SK-N-SH (cell line): ENCODE measurements around the gene PRMT9. TPM values are rescaled to one million over a fixed set of nuclear protein-coding genes. Genes with fewer than 3 reads are reported as not detected.

Experiments
- CTCF ChIA-PET: fragments of 300-600, 350-600 bp; formaldehyde crosslinking; extraction: SDS; loops from one replicate; lab custom pipeline; 2021; lab: Yijun Ruan, JAX
- POLR2A ChIA-PET: fragments of 350-600 bp; sonication (Branson Sonifier 250); formaldehyde crosslinking; extraction: SDS; loops from one replicate; lab custom pipeline; 2020; ENCODE audit warnings: antibody characterized with exemption, inconsistent platforms; lab: Yijun Ruan, JAX
- DNase-seq: peaks from one replicate; pipeline ENCODE4 v3.0.0; 2012
- H2AFZ ChIP-seq: fragments of 200-600 bp; sonication (generic); 2 replicates; pipeline ENCODE4 v1.8.1; 2016; ENCODE audit warnings: antibody characterized with exemption, mild to moderate bottlenecking, low read depth
- H3F3A ChIP-seq: fragments of 200-600 bp; sonication (generic); replicated peaks from 2 replicates; pipeline ENCODE3; 2016; ENCODE audit warnings: antibody characterized with exemption, mild to moderate bottlenecking; ENCODE audit not compliant: insufficient read depth
- H3K27ac ChIP-seq, 2 experiments: fragments of 200-500 bp in 1 of 2; fragments of 200-600 bp in 1 of 2; sonication (Bioruptor generic) in 1 of 2; sonication (generic), shearing (Covaris generic) in 1 of 2; 2 replicates each; pipeline versions ENCODE4 v1.5.1 to v1.6.1; 2014 to 2016; ENCODE audit warnings: low read depth in 2 of 2, inconsistent platforms in 1 of 2, low read length in 1 of 2, mild to moderate bottlenecking in 1 of 2, mixed read lengths in 1 of 2
- H3K27me3 ChIP-seq: fragments of 200-600 bp; sonication (generic), shearing (Covaris generic); 2 replicates; pipeline ENCODE4 v1.6.1; 2016; ENCODE audit warnings: mixed run types; ENCODE audit not compliant: insufficient read depth
- H3K36me3 ChIP-seq, 2 experiments: fragments of 200-500 bp in 1 of 2; fragments of 200-600 bp in 1 of 2; sonication (Bioruptor generic) in 1 of 2; sonication (generic) in 1 of 2; replicated peaks in 1 of 2; 2 replicates each; pipeline versions ENCODE3 to v1.5.1; 2014 to 2016; ENCODE audit warnings: low read length in 1 of 2, mild to moderate bottlenecking in 1 of 2; ENCODE audit not compliant: insufficient read depth in 2 of 2, control insufficient read depth in 1 of 2
- H3K4me1 ChIP-seq, 2 experiments: fragments of 200-500 bp in 1 of 2; fragments of 200-600 bp in 1 of 2; sonication (Bioruptor generic) in 1 of 2; sonication (generic), shearing (Covaris generic) in 1 of 2; 2 replicates each; pipeline versions ENCODE4 v1.5.1 to v1.6.1; 2014 to 2016; ENCODE audit warnings: low read depth in 1 of 2, low read length in 1 of 2, mixed run types in 1 of 2; ENCODE audit not compliant: insufficient read depth in 2 of 2, control insufficient read depth in 1 of 2
- H3K4me2 ChIP-seq: fragments of 200-600 bp; sonication (generic), shearing (Covaris generic); 2 replicates; pipeline ENCODE4 v1.6.1; 2017; ENCODE audit warnings: mixed run types
- H3K4me3 ChIP-seq, 2 experiments: fragments of 200-500 bp in 1 of 2; fragments of 200-600 bp in 1 of 2; sonication (Bioruptor generic) in 1 of 2; sonication (generic), shearing (Covaris generic) in 1 of 2; 2 replicates each; pipeline versions ENCODE4 v1.5.1 to v1.8.1; 2014 to 2016; ENCODE audit warnings: low read depth in 2 of 2, inconsistent platforms in 1 of 2, low read length in 1 of 2, mild to moderate bottlenecking in 1 of 2, mixed read lengths in 1 of 2, moderate library complexity in 1 of 2
- H3K79me2 ChIP-seq: fragments of 200-600 bp; sonication (generic); 2 replicates; pipeline ENCODE4 v1.8.1; 2017; ENCODE audit warnings: mild to moderate bottlenecking; ENCODE audit not compliant: insufficient read depth
- H3K9ac ChIP-seq: fragments of 200-600 bp; sonication (generic); 2 replicates; pipeline ENCODE4 v1.6.1; 2017; ENCODE audit warnings: mixed run types
- H3K9me2 ChIP-seq: fragments of 200-600 bp; sonication (generic); 2 replicates; pipeline ENCODE4 v1.6.1; 2017; ENCODE audit warnings: mixed run types
- H3K9me3 ChIP-seq: fragments of 200-600 bp; sonication (generic); 2 replicates; pipeline ENCODE4 v1.6.1; 2017; ENCODE audit warnings: mixed run types, mild to moderate bottlenecking, moderate library complexity
- H4K20me1 ChIP-seq: fragments of 200-600 bp; sonication (generic); 2 replicates; pipeline ENCODE4 v1.6.1; 2017; ENCODE audit warnings: mild to moderate bottlenecking, mixed run types; ENCODE audit not compliant: insufficient read depth
- EZH2phosphoT487 ChIP-seq: fragments of 200-600 bp; sonication (generic); IDR thresholded peaks from 2 replicates; pipeline ENCODE4 v1.6.1; 2017; ENCODE audit warnings: low read depth, mixed run types, mild to moderate bottlenecking, antibody characterized with exemption, moderate library complexity, borderline replicate concordance
- FOXM1 ChIP-seq: IDR thresholded peaks from 2 replicates; pipeline ENCODE4 v1.4.0; 2012; ENCODE audit warnings: low read depth, mild to moderate bottlenecking
- GATA2 ChIP-seq: sonication (generic); formaldehyde crosslinking; IDR thresholded peaks from 2 replicates; pipeline ENCODE4 v1.5.0; 2020; ENCODE audit warnings: mild to moderate bottlenecking, missing genetic modification reagents
- MXI1 ChIP-seq: IDR thresholded peaks from 2 replicates; pipeline ENCODE4 v1.6.1; 2012; ENCODE audit warnings: mild to moderate bottlenecking, low read depth, low read length, improper control_type of control experiment
- NFIC ChIP-seq: IDR thresholded peaks from 2 replicates; pipeline ENCODE4 v1.4.0; 2012; ENCODE audit warnings: borderline replicate concordance
- PBX3 ChIP-seq: IDR thresholded peaks from 2 replicates; pipeline ENCODE4; 2012
- SIN3A ChIP-seq: IDR thresholded peaks from 2 replicates; pipeline ENCODE4 v1.6.1; 2012; ENCODE audit warnings: low read depth, mild to moderate bottlenecking, low read length, moderate library complexity, borderline replicate concordance
- TCF12 ChIP-seq: IDR thresholded peaks from 2 replicates; pipeline ENCODE4 v1.4.0; 2012
- USF2 ChIP-seq: fragments of 150-350 bp; IDR thresholded peaks from 2 replicates; pipeline ENCODE4 v1.6.1; 2017; ENCODE audit warnings: antibody characterized with exemption, low read length, low read depth, borderline replicate concordance
- WGBS: methylation state at CpG from one replicate; pipeline ENCODE4 v1.1.6; 2017; ENCODE audit warnings: low lambda C conversion rate; 5-methylcytosine and 5-hydroxymethylcytosine counted together
- polyA plus RNA-seq, 3 experiments: library from polyadenylated mRNA; depleted of rRNA; stranded (reverse); fragments of >200 nt; gene quantifications; 2 replicates each; pipeline ENCODE4 v1.2.3, GENCODE V29; 2012

Gene PRMT9
- polyA plus RNA-seq, 1 of the 3 experiments (the other 2 are of a cell fraction), result 3.9 TPM

GRCh38 chr4:147590249-147590920 lies 93.6 kb downstream of the PRMT9 start (continued):
- TF ChIP-seq TCF12 (no peak), GATA2 (CRISPR knock-in tag) (no peak), SIN3A (no peak), MXI1 (no peak), NFIC (no peak), PBX3 (no peak), USF2 (no peak), EZH2phosphoT487 (no peak)

- Histone ChIP-seq H3K27ac (peak overlapping the region in 1 of 2 experiments; percentile 43; a peak in 1 of 4 replicates), H3K27me3 (no peaks in the 10 kb centered on the region), H3K9ac (no peak overlapping the region), H3K9me2 (no peaks in the 10 kb centered on the region), H3K36me3 (no peaks in the 10 kb centered on the region), H3K4me1 (peaks cover 7 to 12% of the 10 kb centered on the region in 2 experiments; a peak in 3 of 4 replicates), H3K4me2 (no peak overlapping the region), H3K9me3 (no peaks in the 10 kb centered on the region), H4K20me1 (no peaks in the 10 kb centered on the region), H3F3A (peaks cover 3% of the 10 kb centered on the region), H3K4me3 (no peak overlapping the region), H2AFZ (no peak overlapping the region; the same call in 1 of the 2 replicates), H3K79me2 (no peaks in the 10 kb centered on the region)
- no peak for TF ChIP-seq NFIC
- TF ChIP-seq FOXM1, result no peak
- no peak for DNase-seq
- ChIA-PET POLR2A (no interaction called here), CTCF (interaction anchor here (0.6 to 5.1 kb wide), 56 partner anchors 8 to 1275 kb away, joined by 3 to 47 read pairs (median 4); partner anchors contain the start of genes EDNRA and TMEM184C)
- WGBS, result 80% methylated on average over 1 of the region's 1 CpG
These were observed 94.4 kb downstream of the PRMT9 start for GRCh38 chr4:147589586-147589985.

Other genes with a start within 250 kb of the PRMT9 start
- 1.2 and 2.0 TPM in 2 replicates for gene EDNRA, start 203.1 kb downstream of the PRMT9 start, polyA plus RNA-seq (2012; rRNA removed)
- 17.5 and 22.8 TPM in 2 replicates for gene TMEM184C, start 66.8 kb downstream of the PRMT9 start, polyA plus RNA-seq (2012; rRNA removed)
- 12.0 and 15.1 TPM in 2 replicates for gene ARHGAP10, start 47.9 kb upstream of the PRMT9 start, polyA plus RNA-seq (2012; rRNA removed)